KMS-11 (cell line): ENCODE data around the gene OR51A7.

ENCODE experiments used
- H2AFZ ChIP-seq: fragments of 200-600 bp; sonication (generic); 2 replicates; pipeline ENCODE4 v1.6.1; 2016; ENCODE audit warnings: antibody characterized with exemption, mixed run types, low read depth
- H3K27ac ChIP-seq: fragments of 200-600 bp; sonication (generic); 2 replicates; pipeline ENCODE4 v1.6.1; 2016; ENCODE audit warnings: mild to moderate bottlenecking, mixed run types
- H3K27me3 ChIP-seq: fragments of 200-600 bp; sonication (generic); 2 replicates; pipeline ENCODE4 v1.6.1; 2017; ENCODE audit warnings: mild to moderate bottlenecking, low read depth, mixed run types, moderate library complexity; ENCODE audit not compliant: insufficient read depth
- H3K36me3 ChIP-seq: fragments of 200-600 bp; sonication (generic); 2 replicates; pipeline ENCODE4 v1.6.1; 2017; ENCODE audit warnings: mild to moderate bottlenecking, mixed run types; ENCODE audit not compliant: insufficient read depth
- H3K4me1 ChIP-seq: fragments of 200-600 bp; sonication (generic); 2 replicates; pipeline ENCODE4 v1.6.1; 2016; ENCODE audit warnings: mild to moderate bottlenecking, low read depth, mixed run types; ENCODE audit not compliant: poor library complexity, severe bottlenecking
- H3K4me2 ChIP-seq: fragments of 200-600 bp; sonication (generic); 2 replicates; pipeline ENCODE4 v1.7.0; 2016; ENCODE audit warnings: mild to moderate bottlenecking, mixed run types
- H3K4me3 ChIP-seq: fragments of 200-600 bp; sonication (generic); IDR thresholded peaks from 2 replicates; pipeline ENCODE4 v1.6.1; 2017; ENCODE audit warnings: low read depth, low read length, mixed read lengths; ENCODE audit not compliant: insufficient read depth
- H3K79me2 ChIP-seq: fragments of 200-600 bp; sonication (generic); 2 replicates; pipeline ENCODE4 v1.6.1; 2016; ENCODE audit warnings: low read depth, mixed run types; ENCODE audit not compliant: insufficient read depth
- H3K9ac ChIP-seq: fragments of 200-600 bp; sonication (generic); 2 replicates; pipeline ENCODE4 v1.6.1; 2016; ENCODE audit warnings: mild to moderate bottlenecking, mixed run types
- H4K20me1 ChIP-seq: fragments of 200-600 bp; sonication (generic); 2 replicates; pipeline ENCODE4 v1.6.1; 2016; ENCODE audit warnings: mild to moderate bottlenecking, mixed run types; ENCODE audit not compliant: insufficient read depth
- TF ChIP-seq, protein P1 (sequence below): fragments of 200-600 bp; sonication (generic); conservative IDR thresholded peaks from 2 replicates; pipeline ENCODE4 v1.6.1; 2017; ENCODE audit warnings: low read depth, mild to moderate bottlenecking, antibody characterized with exemption, low read length, moderate library complexity, mixed read lengths

Gene OR51A7

DNA sequence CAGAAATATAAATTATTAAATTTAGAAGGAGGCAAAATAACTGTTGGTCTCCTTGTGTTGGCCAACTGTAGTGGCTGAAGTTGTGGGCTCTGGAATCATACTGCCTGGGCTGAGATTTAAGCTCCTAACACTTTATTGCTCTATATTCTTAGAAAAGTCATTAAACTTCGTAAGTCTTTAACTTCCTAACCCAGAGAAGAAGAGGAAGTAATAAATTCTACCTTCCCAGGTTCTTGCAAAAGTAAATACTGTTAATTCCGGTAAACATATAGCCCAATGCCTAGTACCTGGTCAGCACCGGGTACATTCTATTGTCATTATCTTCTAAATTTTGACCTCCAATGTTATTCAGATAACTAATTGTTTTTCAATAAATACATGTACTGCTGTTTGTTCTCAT, 17.4 kb upstream of the OR51A7 start:
- TF ChIP-seq, protein P1, sequence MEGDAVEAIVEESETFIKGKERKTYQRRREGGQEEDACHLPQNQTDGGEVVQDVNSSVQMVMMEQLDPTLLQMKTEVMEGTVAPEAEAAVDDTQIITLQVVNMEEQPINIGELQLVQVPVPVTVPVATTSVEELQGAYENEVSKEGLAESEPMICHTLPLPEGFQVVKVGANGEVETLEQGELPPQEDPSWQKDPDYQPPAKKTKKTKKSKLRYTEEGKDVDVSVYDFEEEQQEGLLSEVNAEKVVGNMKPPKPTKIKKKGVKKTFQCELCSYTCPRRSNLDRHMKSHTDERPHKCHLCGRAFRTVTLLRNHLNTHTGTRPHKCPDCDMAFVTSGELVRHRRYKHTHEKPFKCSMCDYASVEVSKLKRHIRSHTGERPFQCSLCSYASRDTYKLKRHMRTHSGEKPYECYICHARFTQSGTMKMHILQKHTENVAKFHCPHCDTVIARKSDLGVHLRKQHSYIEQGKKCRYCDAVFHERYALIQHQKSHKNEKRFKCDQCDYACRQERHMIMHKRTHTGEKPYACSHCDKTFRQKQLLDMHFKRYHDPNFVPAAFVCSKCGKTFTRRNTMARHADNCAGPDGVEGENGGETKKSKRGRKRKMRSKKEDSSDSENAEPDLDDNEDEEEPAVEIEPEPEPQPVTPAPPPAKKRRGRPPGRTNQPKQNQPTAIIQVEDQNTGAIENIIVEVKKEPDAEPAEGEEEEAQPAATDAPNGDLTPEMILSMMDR, result no peak
- no peak overlapping the region for H3K4me2 ChIP-seq
- H3K4me1 ChIP-seq, result no peaks in the 10 kb centered on the region
- H2AFZ ChIP-seq, result no peak overlapping the region
- no peak overlapping the region for H3K9ac ChIP-seq
- no peaks in the 10 kb centered on the region for H3K27me3 ChIP-seq
- no peaks in the 10 kb centered on the region for H3K79me2 ChIP-seq
- H3K27ac ChIP-seq, result no peak overlapping the region
- no peaks in the 10 kb centered on the region for H3K36me3 ChIP-seq
- no peak overlapping the region for H3K4me3 ChIP-seq
- H4K20me1 ChIP-seq, result no peaks in the 10 kb centered on the region

DNA sequence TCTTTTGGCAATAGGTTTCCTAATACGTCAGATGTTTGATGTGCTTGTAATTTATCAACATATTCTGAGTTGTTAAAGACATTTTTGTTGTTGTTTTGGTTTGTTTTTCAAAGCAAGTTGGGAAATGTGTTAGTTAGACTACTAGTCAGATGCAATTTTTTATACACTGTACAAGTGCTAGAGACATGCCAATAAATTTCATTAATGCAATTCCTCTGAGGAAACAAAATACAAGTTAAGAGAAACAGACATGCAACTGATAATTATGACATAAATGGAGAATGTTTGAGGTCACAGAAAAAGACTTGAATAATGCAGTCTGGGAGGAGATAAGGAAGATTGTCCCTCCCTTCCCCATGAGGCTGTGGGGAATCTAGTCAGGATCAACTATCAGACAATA, 16.0 kb upstream of the OR51A7 start:
- Histone ChIP-seq H3K79me2 (no peaks in the 10 kb centered on the region), H3K27me3 (no peaks in the 10 kb centered on the region), H3K9ac (no peak overlapping the region), H3K4me1 (no peaks in the 10 kb centered on the region), H2AFZ (no peak overlapping the region), H3K4me3 (no peak overlapping the region), H3K36me3 (no peaks in the 10 kb centered on the region), H3K27ac (no peak overlapping the region), H4K20me1 (no peaks in the 10 kb centered on the region), H3K4me2 (no peak overlapping the region)
- TF ChIP-seq, protein P1, result no peak

DNA sequence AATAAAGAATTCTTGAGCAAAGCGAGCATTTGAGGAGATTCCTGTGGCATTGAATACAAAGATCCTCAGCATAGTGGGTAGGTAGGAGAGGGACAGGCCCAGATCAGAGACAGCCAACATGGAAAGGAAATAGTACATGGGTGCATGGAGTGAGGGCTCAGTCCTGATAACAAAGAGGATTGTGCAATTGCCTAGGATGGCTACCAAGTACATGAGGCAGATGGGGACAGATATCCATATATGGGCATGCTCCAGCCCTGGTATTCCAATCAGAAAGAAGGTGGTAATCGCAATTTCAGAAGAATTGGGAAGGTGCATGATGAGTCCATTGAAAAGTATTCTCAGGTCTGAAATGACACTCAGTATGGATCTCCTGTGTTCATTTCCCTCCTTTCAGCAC, 13.3 kb upstream of the OR51A7 start:
- Histone ChIP-seq H4K20me1 (no peaks in the 10 kb centered on the region), H3K36me3 (no peaks in the 10 kb centered on the region), H2AFZ (no peak overlapping the region), H3K9ac (no peak overlapping the region), H3K27ac (no peak overlapping the region), H3K27me3 (no peaks in the 10 kb centered on the region), H3K79me2 (no peaks in the 10 kb centered on the region), H3K4me3 (no peak overlapping the region), H3K4me1 (no peaks in the 10 kb centered on the region), H3K4me2 (no peak overlapping the region)
- TF ChIP-seq, protein P1, result no peak

DNA sequence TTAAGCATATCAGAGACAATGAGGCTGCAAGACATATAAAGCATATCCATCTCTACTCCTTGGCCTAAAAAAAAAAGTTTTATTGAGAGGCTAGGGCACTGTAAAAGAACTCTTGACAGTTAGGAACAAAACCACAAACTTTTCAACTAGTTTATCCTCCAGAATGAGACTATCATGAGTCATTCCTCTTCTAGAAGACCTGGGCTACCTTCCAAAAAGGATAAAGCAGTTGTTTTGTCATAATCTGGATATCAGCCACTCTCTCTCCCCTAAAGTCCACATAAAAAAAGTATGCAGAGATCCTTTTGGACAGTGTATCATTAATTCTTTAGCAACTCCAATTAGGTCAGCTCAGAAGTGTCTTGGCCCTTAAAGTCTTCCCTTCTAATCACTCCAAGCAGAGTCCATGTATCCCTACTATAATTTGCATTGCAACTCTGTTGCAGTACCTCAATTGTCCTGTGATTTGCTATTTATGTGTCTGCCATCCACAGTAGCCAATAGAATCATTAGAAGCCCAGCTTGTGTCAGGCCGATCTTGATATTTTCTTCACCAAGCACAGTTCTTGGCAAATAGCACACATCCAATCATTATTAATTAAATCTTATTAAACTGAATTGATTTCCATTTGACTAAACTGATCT, 11.5 kb upstream of the OR51A7 start:
- Histone ChIP-seq H3K27me3 (no peaks in the 10 kb centered on the region), H3K4me2 (no peak overlapping the region), H2AFZ (no peak overlapping the region), H4K20me1 (no peaks in the 10 kb centered on the region), H3K4me3 (no peak overlapping the region), H3K79me2 (no peaks in the 10 kb centered on the region), H3K27ac (no peak overlapping the region), H3K36me3 (no peaks in the 10 kb centered on the region), H3K4me1 (no peaks in the 10 kb centered on the region), H3K9ac (no peak overlapping the region)
- TF ChIP-seq, protein P1, result no peak
